LNCAP (cell line): ENCODE results near the gene FOXO4.

Source experiments
- TF ChIP-seq, protein P1 (sequence below): fragments of 450-650 bp; IDR thresholded peaks from 2 replicates; pipeline ENCODE4 v1.5.1; 2017; ENCODE audit warnings: mild to moderate bottlenecking

FOXO4 gene

DNA sequence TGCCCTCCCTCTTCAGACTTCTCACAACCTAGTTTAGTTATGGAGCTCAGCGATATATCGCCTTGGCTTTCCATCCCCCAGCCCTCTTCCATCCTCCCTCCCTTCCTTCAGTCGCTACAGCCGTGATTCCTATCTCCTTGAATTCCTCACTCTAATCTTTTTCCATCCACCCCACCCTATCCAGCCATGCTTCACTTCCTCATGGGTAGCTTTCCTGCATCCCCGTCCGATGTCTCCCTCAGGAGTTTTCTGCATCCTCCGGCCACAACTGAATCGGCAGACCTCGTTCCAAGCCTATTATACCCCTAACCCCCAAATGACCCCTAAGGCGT is 28.0 kb upstream of the FOXO4 start:
- TF ChIP-seq, protein P1, sequence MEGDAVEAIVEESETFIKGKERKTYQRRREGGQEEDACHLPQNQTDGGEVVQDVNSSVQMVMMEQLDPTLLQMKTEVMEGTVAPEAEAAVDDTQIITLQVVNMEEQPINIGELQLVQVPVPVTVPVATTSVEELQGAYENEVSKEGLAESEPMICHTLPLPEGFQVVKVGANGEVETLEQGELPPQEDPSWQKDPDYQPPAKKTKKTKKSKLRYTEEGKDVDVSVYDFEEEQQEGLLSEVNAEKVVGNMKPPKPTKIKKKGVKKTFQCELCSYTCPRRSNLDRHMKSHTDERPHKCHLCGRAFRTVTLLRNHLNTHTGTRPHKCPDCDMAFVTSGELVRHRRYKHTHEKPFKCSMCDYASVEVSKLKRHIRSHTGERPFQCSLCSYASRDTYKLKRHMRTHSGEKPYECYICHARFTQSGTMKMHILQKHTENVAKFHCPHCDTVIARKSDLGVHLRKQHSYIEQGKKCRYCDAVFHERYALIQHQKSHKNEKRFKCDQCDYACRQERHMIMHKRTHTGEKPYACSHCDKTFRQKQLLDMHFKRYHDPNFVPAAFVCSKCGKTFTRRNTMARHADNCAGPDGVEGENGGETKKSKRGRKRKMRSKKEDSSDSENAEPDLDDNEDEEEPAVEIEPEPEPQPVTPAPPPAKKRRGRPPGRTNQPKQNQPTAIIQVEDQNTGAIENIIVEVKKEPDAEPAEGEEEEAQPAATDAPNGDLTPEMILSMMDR, result no peak

DNA sequence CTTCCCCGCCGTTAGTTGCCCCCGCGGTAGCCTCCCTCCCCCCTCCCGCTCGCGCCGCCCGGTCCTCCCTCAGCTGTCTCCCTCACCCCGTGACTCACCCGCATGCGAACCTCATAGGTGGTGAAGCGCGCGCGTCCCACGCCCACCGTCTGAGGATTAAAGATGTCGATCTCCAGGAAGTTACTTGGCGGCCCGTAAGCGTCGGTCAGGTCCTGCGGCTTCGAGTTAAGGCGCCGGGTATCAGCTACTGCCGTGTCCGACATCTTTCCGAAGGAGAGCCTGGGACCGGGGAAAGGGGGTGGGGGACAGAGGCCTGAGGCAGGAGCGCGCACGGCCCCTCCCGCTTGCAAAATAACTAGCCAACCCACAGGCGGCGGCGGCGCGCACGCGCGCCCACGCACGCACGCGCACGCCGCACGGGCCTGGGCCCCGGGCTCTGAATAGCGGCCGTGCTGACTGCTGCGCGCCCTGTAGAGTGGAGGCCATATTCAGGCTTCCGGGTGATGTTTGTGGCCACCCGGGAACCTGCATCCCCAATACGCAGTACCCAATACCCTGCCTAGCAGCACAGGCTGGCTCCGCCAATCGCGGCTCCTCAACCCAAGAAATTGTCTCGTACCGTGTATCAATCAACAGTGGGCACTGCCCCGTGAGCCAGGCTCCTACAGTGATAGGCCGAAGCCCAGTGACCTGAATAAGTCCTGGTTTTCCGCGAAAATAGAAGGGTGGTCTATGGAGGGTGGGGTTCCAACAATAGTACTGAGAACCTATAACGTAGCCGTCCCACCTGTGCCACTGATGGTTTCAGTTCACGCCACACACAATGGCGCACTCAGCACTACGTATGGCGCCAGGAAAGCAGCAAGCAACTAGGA is 27.4 kb upstream of the FOXO4 start, which contains the start of gene SNX12:
TSS of gene SNX12 (minus strand) at position 291 of the 875 bp plus-strand sequence. CDS start at position 263, 28 bp downstream.
- TF ChIP-seq, protein P1, result no peak

GRCh38 chrX:71070531-71070930 is 25.1 kb upstream of the FOXO4 start:
- TF ChIP-seq, protein P1, result no peak

DNA sequence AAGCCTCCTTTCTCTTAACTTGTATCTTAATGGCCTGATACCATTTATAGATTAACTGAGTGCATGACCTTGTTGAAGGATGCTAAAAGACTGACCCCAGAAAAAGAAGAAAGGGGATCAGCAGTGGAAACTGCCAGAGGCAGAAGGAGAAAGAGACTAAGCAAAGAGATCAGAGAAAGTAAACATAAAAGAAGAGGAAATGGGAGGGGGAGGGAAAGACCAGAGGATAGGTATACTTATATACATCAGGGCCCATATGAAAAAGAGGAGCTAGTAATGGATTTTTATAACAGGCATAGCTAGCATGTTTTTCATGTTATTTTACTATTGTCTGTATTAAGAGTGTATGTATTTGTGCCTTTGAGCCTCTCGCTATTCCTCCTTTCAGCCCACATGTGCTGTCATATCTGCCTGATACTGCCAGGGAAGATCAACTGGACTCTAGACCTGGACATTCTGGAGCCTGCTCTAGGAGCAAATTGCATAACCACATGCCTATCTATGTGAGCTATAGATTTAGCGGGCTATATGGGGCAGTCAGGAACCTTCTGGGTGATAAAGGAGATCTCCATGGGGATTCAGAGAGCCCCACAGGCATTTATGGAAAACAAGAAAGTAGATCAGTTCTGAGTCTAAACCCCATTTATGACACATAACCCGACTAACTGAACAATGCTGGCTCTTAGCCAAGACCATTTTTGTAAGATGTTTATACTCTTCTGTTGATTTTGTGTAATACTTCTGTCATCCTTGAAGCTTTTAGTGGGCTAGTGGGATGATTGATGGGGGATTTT is 14.1 kb upstream of the FOXO4 start:
- TF ChIP-seq, protein P1, result no peak

- TF ChIP-seq, protein P1, result no peak
These were observed 13.5 kb upstream of the FOXO4 start for GRCh38 chrX:71082124-71082647.

- TF ChIP-seq, protein P1, result no peak
These were observed 12.8 kb upstream of the FOXO4 start for GRCh38 chrX:71082822-71083221.

DNA sequence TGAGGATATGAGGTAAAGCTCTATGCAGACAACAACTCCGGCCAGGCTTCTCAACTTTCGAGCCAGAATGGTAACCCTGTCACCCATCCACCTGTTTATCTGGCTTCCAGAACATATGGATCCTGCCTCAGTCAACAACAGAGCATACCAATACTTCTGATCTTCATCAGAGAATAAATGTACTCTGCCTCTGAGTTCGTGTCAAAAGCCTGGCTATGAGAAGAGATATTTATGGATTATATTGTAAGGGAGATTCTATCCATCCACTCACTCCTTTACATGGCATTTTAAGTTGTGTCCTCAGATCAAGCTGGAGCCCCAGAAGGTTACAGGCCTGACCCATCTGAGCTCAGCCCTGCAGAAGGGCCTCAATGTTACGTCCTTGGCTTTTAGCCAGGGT is 9.8 kb upstream of the FOXO4 start:
- TF ChIP-seq, protein P1, result no peak
